ENCODE results near the gene VPS37C. TPM values are rescaled to one million over a fixed set of nuclear protein-coding genes. Genes with fewer than 3 reads are reported as not detected.

Gene VPS37C
- polyA plus RNA-seq, 2 of the 4 experiments (the other 2 are of a cell fraction): 8.9 to 11.3 TPM

- ATAC-seq (no peak), DNase-seq (ENCODE audit: low read depth in 1 of 2, low spot score in 1 of 2) (no peak), FAIRE-seq (no peak)
- Histone ChIP-seq H3K27ac (no peak overlapping the region), H3K4me1 (peaks cover 8% of the 10 kb centered on the region), H3K4me2 (no peak overlapping the region), H3K9me3 (no peaks in the 10 kb centered on the region), H3K4me3 (no peak overlapping the region)
- CTCF ChIA-PET: interaction anchor here (1.3 to 5.7 kb wide), 3 partner anchors 9 to 288 kb away, joined by 3 to 44 read pairs (median 5); no protein-coding TSS in a partner anchor
- 57% methylated on average over 3 of the region's 3 CpGs for WGBS (ENCODE audit: missing lambda C conversion rate)
- TF ChIP-seq NR3C1 (IDR thresholded peaks at IDR 0.05): no peak
- no peak for TF ChIP-seq ZC3H11A (IDR thresholded peaks at IDR 0.05)
- TF ChIP-seq JUN (IDR thresholded peaks at IDR 0.05): no peak
- TF ChIP-seq KDM5A (IDR thresholded peaks at IDR 0.05): no peak
- TF ChIP-seq MAFK (IDR thresholded peaks at IDR 0.05; ENCODE audit: partially characterized antibody): no peak
- TF ChIP-seq CEBPB (IDR thresholded peaks at IDR 0.05): no peak
- no peak for TF ChIP-seq FOSL2 (IDR thresholded peaks at IDR 0.05)
- TF ChIP-seq FOSL2 (CRISPR knock-in tag; IDR thresholded peaks at IDR 0.05): no peak
- no peak for TF ChIP-seq EHF (CRISPR knock-in tag; IDR thresholded peaks at IDR 0.05)
- no peak for TF ChIP-seq ZFP36 (IDR thresholded peaks at IDR 0.05; ENCODE audit: borderline replicate concordance, partially characterized antibody)
- no peak for TF ChIP-seq REST (IDR thresholded peaks at IDR 0.05)
- TF ChIP-seq CTCF (IDR thresholded peaks at IDR 0.05): no peak
- TF ChIP-seq ZNF302 (CRISPR knock-in tag; IDR thresholded peaks at IDR 0.05): no peak
- TF ChIP-seq PBX3 (IDR thresholded peaks at IDR 0.05): no peak
- TF ChIP-seq FOXS1 (CRISPR knock-in tag; IDR thresholded peaks at IDR 0.05): no peak
- POLR2A ChIA-PET: no interaction called here
These were observed 41.7 kb downstream of the VPS37C start for GRCh38 chr11:61119571-61119970.

- Histone ChIP-seq H3K4me1 (peaks cover 8% of the 10 kb centered on the region), H3K4me3 (no peak overlapping the region), H3K4me2 (no peak overlapping the region), H3K9me3 (no peaks in the 10 kb centered on the region), H3K27ac (no peak overlapping the region)
- DNase-seq (ENCODE audit: low read depth in 1 of 2, low spot score in 1 of 2) (no peak), FAIRE-seq (no peak), ATAC-seq (peak in 1 of 2 experiments; percentile 44; a peak in 3 of 6 replicates)
- TF ChIP-seq REST (IDR thresholded peaks at IDR 0.05): no peak
- no peak for TF ChIP-seq SMC3 (IDR thresholded peaks at IDR 0.05)
- no peak for TF ChIP-seq RARB (CRISPR knock-in tag; IDR thresholded peaks at IDR 0.05)
- no peak for TF ChIP-seq NPAS2 (CRISPR knock-in tag; IDR thresholded peaks at IDR 0.05; ENCODE audit: borderline replicate concordance)
- no peak for TF ChIP-seq MAFK (IDR thresholded peaks at IDR 0.05; ENCODE audit: partially characterized antibody)
- WGBS (ENCODE audit: missing lambda C conversion rate): 59% methylated on average over 7 of the region's 9 CpGs
- CTCF ChIA-PET: interaction anchor here (1.5 to 5.7 kb wide), 3 partner anchors 8 to 12 kb away, joined by 3 to 44 read pairs (median 3); no protein-coding TSS in a partner anchor
- POLR2A ChIA-PET: no interaction called here
These were observed 42.2 kb downstream of the VPS37C start for GRCh38 chr11:61119055-61119454.
